Kasumi-1 (cell line): ENCODE data around the gene LHFPL4.

Experiments
- DNase-seq, 2 experiments: peaks; one replicate each; lab custom pipeline; 2025; lab: John Stamatoyannopoulos, UW

The LHFPL4 gene

GRCh38 chr3:9473496-9474065 lies 80.0 kb downstream of the LHFPL4 start:
- DNase-seq: no peak

- DNase-seq: no peak
Measured at GRCh38 chr3:9469986-9470385, 83.6 kb downstream of the LHFPL4 start.

GRCh38 chr3:9468460-9468859 lies 85.2 kb downstream of the LHFPL4 start:
- no peak for DNase-seq

- DNase-seq: no peak
Measured at GRCh38 chr3:9467451-9467850, 86.2 kb downstream of the LHFPL4 start.

GRCh38 chr3:9455596-9456131 lies 98.0 kb downstream of the LHFPL4 start:
- DNase-seq: no peak

- no peak for DNase-seq
Measured at GRCh38 chr3:9452417-9452816, 101.2 kb downstream of the LHFPL4 start.

GRCh38 chr3:9450991-9451390 lies 102.6 kb downstream of the LHFPL4 start:
- DNase-seq: no peak

- DNase-seq: no peak
Measured at GRCh38 chr3:9450126-9450525, 103.5 kb downstream of the LHFPL4 start.

GRCh38 chr3:9448643-9449042 lies 105.0 kb downstream of the LHFPL4 start:
- no peak for DNase-seq
